Measurements from ENCODE around the gene DIAPH2. TPM values are rescaled to one million over a fixed set of nuclear protein-coding genes. Genes with fewer than 3 reads are reported as not detected.

The DIAPH2 gene
- total and polyA plus RNA-seq, 2 donors (not counting 1 experiment from before 2014, with no cell fraction given): 16.8 to 18.5 TPM

- H3K9me3 ChIP-seq (ENCODE audit: control insufficient read depth, insufficient read depth, low read depth, low read length): no peaks in the 10 kb centered on the region
- DNase-seq (ENCODE audit: low read depth in 2 of 2): no peak
- no peaks in the 10 kb centered on the region for H3K27me3 ChIP-seq (ENCODE audit: control insufficient read depth, insufficient read depth, low read length)
Measured at GRCh38 chrX:97481228-97481627, 796.6 kb downstream of the DIAPH2 start.

GRCh38 chrX:97482666-97483300 is 798.1 kb downstream of the DIAPH2 start:
- H3K27me3 ChIP-seq (ENCODE audit: control insufficient read depth, insufficient read depth, low read length): no peaks in the 10 kb centered on the region
- no peaks in the 10 kb centered on the region for H3K79me2 ChIP-seq (ENCODE audit: control insufficient read depth, insufficient read depth, low read length)
- H3K4me3 ChIP-seq (replicated peaks in 1 of 4; ENCODE audit: control extremely low read depth in 1 of 4, insufficient read depth in 1 of 4, low read depth in 3 of 4, low read length in 4 of 4): no peak overlapping the region
- H3K27ac ChIP-seq (ENCODE audit: insufficient read depth, low read length): no peak overlapping the region
- H2AFZ ChIP-seq (ENCODE audit: low read length): no peak overlapping the region
- no peak overlapping the region for H3K4me2 ChIP-seq (ENCODE audit: extremely low read depth, insufficient read depth, low read length)
- H3K9me3 ChIP-seq (ENCODE audit: control insufficient read depth, insufficient read depth, low read depth, low read length): no peaks in the 10 kb centered on the region
- H3K9ac ChIP-seq (ENCODE audit: insufficient read depth, low read length): no peak overlapping the region
- TF ChIP-seq EZH2 (IDR thresholded peaks at IDR 0.05; ENCODE audit: low read length, missing control alignments) (no peak), CTCF (conservative IDR thresholded peaks at IDR 0.05 in 1 of 2, IDR thresholded peaks at IDR 0.05 in 1 of 2; ENCODE audit: low read depth in 1 of 2, low read length in 2 of 2) (no peak)
- DNase-seq (ENCODE audit: low read depth in 2 of 2): no peak
- no peaks in the 10 kb centered on the region for H3K4me1 ChIP-seq (ENCODE audit: control insufficient read depth, extremely low read depth, insufficient read depth, low read length)
- no peaks in the 10 kb centered on the region for H3K36me3 ChIP-seq (ENCODE audit: control insufficient read depth, insufficient read depth, low read length)
- H4K20me1 ChIP-seq (ENCODE audit: control insufficient read depth, extremely low read depth, insufficient read depth, low read length): no peaks in the 10 kb centered on the region

More at GRCh38 chrX:97481228-97481627, 796.6 kb downstream of the DIAPH2 start:
- H3K4me1 ChIP-seq (ENCODE audit: control insufficient read depth, extremely low read depth, insufficient read depth, low read length): no peaks in the 10 kb centered on the region
- no peaks in the 10 kb centered on the region for H3K79me2 ChIP-seq (ENCODE audit: control insufficient read depth, insufficient read depth, low read length)
- no peak overlapping the region for H3K4me3 ChIP-seq (replicated peaks in 1 of 4; ENCODE audit: control extremely low read depth in 1 of 4, insufficient read depth in 1 of 4, low read depth in 3 of 4, low read length in 4 of 4)
- no peak overlapping the region for H3K9ac ChIP-seq (ENCODE audit: insufficient read depth, low read length)
- H3K4me2 ChIP-seq (ENCODE audit: extremely low read depth, insufficient read depth, low read length): no peak overlapping the region
- H2AFZ ChIP-seq (ENCODE audit: low read length): no peak overlapping the region
- no peak overlapping the region for H3K27ac ChIP-seq (ENCODE audit: insufficient read depth, low read length)
- H3K36me3 ChIP-seq (ENCODE audit: control insufficient read depth, insufficient read depth, low read length): no peaks in the 10 kb centered on the region
- TF ChIP-seq CTCF (conservative IDR thresholded peaks at IDR 0.05 in 1 of 2, IDR thresholded peaks at IDR 0.05 in 1 of 2; ENCODE audit: low read depth in 1 of 2, low read length in 2 of 2): no peak
- TF ChIP-seq EZH2 (IDR thresholded peaks at IDR 0.05; ENCODE audit: low read length, missing control alignments): no peak
- H4K20me1 ChIP-seq (ENCODE audit: control insufficient read depth, extremely low read depth, insufficient read depth, low read length): no peaks in the 10 kb centered on the region

- TF ChIP-seq CTCF (conservative IDR thresholded peaks at IDR 0.05 in 1 of 2, IDR thresholded peaks at IDR 0.05 in 1 of 2; ENCODE audit: low read depth in 1 of 2, low read length in 2 of 2): no peak
- no peak for TF ChIP-seq EZH2 (IDR thresholded peaks at IDR 0.05; ENCODE audit: low read length, missing control alignments)
- DNase-seq (ENCODE audit: low read depth in 2 of 2): peak in 1 of 2 donors; percentile 0
- Histone ChIP-seq H3K27ac (ENCODE audit: insufficient read depth, low read length) (no peak overlapping the region), H3K79me2 (ENCODE audit: control insufficient read depth, insufficient read depth, low read length) (no peaks in the 10 kb centered on the region), H2AFZ (ENCODE audit: low read length) (no peak overlapping the region), H3K9me3 (ENCODE audit: control insufficient read depth, insufficient read depth, low read depth, low read length) (no peaks in the 10 kb centered on the region), H3K4me3 (replicated peaks in 1 of 4; ENCODE audit: control extremely low read depth in 1 of 4, insufficient read depth in 1 of 4, low read depth in 3 of 4, low read length in 4 of 4) (no peak overlapping the region), H3K4me2 (ENCODE audit: extremely low read depth, insufficient read depth, low read length) (no peak overlapping the region), H3K9ac (ENCODE audit: insufficient read depth, low read length) (no peak overlapping the region), H3K36me3 (ENCODE audit: control insufficient read depth, insufficient read depth, low read length) (no peaks in the 10 kb centered on the region), H3K4me1 (ENCODE audit: control insufficient read depth, extremely low read depth, insufficient read depth, low read length) (no peaks in the 10 kb centered on the region), H3K27me3 (ENCODE audit: control insufficient read depth, insufficient read depth, low read length) (no peaks in the 10 kb centered on the region), H4K20me1 (ENCODE audit: control insufficient read depth, extremely low read depth, insufficient read depth, low read length) (no peaks in the 10 kb centered on the region)
Measured at GRCh38 chrX:97490656-97491055, 806.0 kb downstream of the DIAPH2 start.

Data from fibroblast of lung (primary cell).